Lower lobe of right lung (tissue), 2 donors: Measurements from ENCODE around the gene ACAD9. TPM values are rescaled to one million over a fixed set of nuclear protein-coding genes. Genes with fewer than 3 reads are reported as not detected.

Source experiments
- ATAC-seq, 2 donors: fragments of 200-7000 bp; cut with Tn5 transposase; one replicate each; pipeline ENCODE4 v1.9.1; 2020 to 2022; ENCODE audit warnings: mild to moderate bottlenecking in 2 of 2, moderate library complexity in 2 of 2
- DNase-seq: peaks from one replicate; pipeline ENCODE4 v3.0.0-alpha.2; 2020
- H3K27ac ChIP-seq: fragments of 200-600 bp; one replicate; pipeline ENCODE4 v1.8.0; 2022
- H3K27me3 ChIP-seq: fragments of 200-600 bp; one replicate; pipeline ENCODE4 v1.8.0; 2022; ENCODE audit warnings: low read depth
- H3K36me3 ChIP-seq: fragments of 200-600 bp; one replicate; pipeline ENCODE4 v1.8.0; 2022; ENCODE audit warnings: mild to moderate bottlenecking
- H3K4me1 ChIP-seq: fragments of 200-600 bp; one replicate; pipeline ENCODE4 v1.8.0; 2022
- H3K4me3 ChIP-seq: fragments of 200-600 bp; one replicate; pipeline ENCODE4 v1.8.0; 2022; ENCODE audit warnings: mild to moderate bottlenecking
- H3K9me3 ChIP-seq: fragments of 200-600 bp; one replicate; pipeline ENCODE4 v1.8.0; 2022
- intact Hi-C: fragments of 100-400 bp; cut with DNase I; formaldehyde crosslinking; loops from one replicate; pipeline ENCODE4 v1.11.0; 2022
- total RNA-seq: library from RNA; stranded (reverse); fragmentation: NEBNext Ultra II Directional; extraction: Animal tissue kit (Norgen Biotek cat#: 25700); gene quantifications from one replicate; pipeline ENCODE4 v1.2.1, GENCODE V29; 2021
- TF ChIP-seq, protein P1 (sequence below): fragments of 200-600 bp; IDR thresholded peaks from one replicate; pipeline ENCODE4 v1.8.0; 2022; ENCODE audit warnings: antibody characterized with exemption, mild to moderate bottlenecking
- donor health status: DM: no; HTN: yes; CAD: no; lungs with severe emphysema.

The ACAD9 gene
- total RNA-seq, 1 donor from 2014 or later, result 38.0 TPM

GRCh38 chr3:128867200-128868125 is 12.0 kb upstream of the ACAD9 start:
- no peak for ATAC-seq
- TF ChIP-seq, protein P1, sequence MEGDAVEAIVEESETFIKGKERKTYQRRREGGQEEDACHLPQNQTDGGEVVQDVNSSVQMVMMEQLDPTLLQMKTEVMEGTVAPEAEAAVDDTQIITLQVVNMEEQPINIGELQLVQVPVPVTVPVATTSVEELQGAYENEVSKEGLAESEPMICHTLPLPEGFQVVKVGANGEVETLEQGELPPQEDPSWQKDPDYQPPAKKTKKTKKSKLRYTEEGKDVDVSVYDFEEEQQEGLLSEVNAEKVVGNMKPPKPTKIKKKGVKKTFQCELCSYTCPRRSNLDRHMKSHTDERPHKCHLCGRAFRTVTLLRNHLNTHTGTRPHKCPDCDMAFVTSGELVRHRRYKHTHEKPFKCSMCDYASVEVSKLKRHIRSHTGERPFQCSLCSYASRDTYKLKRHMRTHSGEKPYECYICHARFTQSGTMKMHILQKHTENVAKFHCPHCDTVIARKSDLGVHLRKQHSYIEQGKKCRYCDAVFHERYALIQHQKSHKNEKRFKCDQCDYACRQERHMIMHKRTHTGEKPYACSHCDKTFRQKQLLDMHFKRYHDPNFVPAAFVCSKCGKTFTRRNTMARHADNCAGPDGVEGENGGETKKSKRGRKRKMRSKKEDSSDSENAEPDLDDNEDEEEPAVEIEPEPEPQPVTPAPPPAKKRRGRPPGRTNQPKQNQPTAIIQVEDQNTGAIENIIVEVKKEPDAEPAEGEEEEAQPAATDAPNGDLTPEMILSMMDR, result no peak
- Histone ChIP-seq H3K36me3 (no peaks in the 10 kb centered on the region), H3K27me3 (no peaks in the 10 kb centered on the region), H3K4me3 (no peak overlapping the region), H3K4me1 (peaks cover 5% of the 10 kb centered on the region), H3K27ac (no peak overlapping the region), H3K9me3 (no peaks in the 10 kb centered on the region)
- DNase-seq, result no peak
- intact Hi-C loops, result no loop called here

DNA sequence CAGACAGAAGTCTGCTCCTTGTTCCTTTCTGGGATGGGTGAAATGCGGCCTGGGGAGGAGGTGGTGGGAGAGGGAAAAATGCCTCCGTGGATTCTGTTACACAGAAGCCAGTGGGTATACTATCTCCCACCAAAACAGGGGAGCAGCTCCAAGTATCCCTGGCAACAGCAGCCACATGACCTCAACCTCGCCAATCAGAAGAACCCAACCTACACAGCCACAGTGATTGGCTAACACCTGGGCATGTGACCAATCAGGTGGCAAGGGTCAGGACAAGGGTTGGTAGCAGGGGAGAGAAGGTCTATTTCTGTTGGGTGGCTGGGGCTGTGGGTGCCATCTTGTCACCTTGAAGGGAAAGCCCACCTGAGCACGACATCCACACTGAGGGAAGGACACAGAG is 9.1 kb upstream of the ACAD9 start:
- TF ChIP-seq, protein P1, result no peak
- H3K27me3 ChIP-seq, result no peaks in the 10 kb centered on the region
- DNase-seq (no peak), ATAC-seq (no peak)
- H3K27ac ChIP-seq, result no peak overlapping the region
- no peak overlapping the region for H3K4me3 ChIP-seq
- no peaks in the 10 kb centered on the region for H3K9me3 ChIP-seq
- no peaks in the 10 kb centered on the region for H3K36me3 ChIP-seq
- no peaks in the 10 kb centered on the region for H3K4me1 ChIP-seq
- intact Hi-C loops, result no loop called here

GRCh38 chr3:128872282-128872681 is 7.1 kb upstream of the ACAD9 start:
- DNase-seq (no peak), ATAC-seq (no peak)
- H3K4me3 ChIP-seq, result no peak overlapping the region
- no peaks in the 10 kb centered on the region for H3K9me3 ChIP-seq
- intact Hi-C loops, result no loop called here
- TF ChIP-seq, protein P1, result no peak
- no peak overlapping the region for H3K27ac ChIP-seq
- no peaks in the 10 kb centered on the region for H3K4me1 ChIP-seq
- no peaks in the 10 kb centered on the region for H3K27me3 ChIP-seq
- H3K36me3 ChIP-seq, result no peaks in the 10 kb centered on the region

GRCh38 chr3:128872744-128873143 is 6.7 kb upstream of the ACAD9 start:
- H3K9me3 ChIP-seq, result no peaks in the 10 kb centered on the region
- no peaks in the 10 kb centered on the region for H3K36me3 ChIP-seq
- no peaks in the 10 kb centered on the region for H3K27me3 ChIP-seq
- intact Hi-C loops, result no loop called here
- no peak overlapping the region for H3K27ac ChIP-seq
- ATAC-seq (no peak), DNase-seq (no peak)
- TF ChIP-seq, protein P1, result no peak
- H3K4me3 ChIP-seq, result no peak overlapping the region
- peaks cover 3% of the 10 kb centered on the region for H3K4me1 ChIP-seq

GRCh38 chr3:128873244-128874022 is 6.0 kb upstream of the ACAD9 start:
- no peak for ATAC-seq
- no peaks in the 10 kb centered on the region for H3K36me3 ChIP-seq

More at GRCh38 chr3:128873244-128874022, 6.0 kb upstream of the ACAD9 start:
- Histone ChIP-seq H3K9me3 (no peaks in the 10 kb centered on the region), H3K27me3 (no peaks in the 10 kb centered on the region), H3K4me1 (peaks cover 10% of the 10 kb centered on the region), H3K4me3 (no peak overlapping the region), H3K27ac (no peak overlapping the region)
- intact Hi-C loops, result no loop called here
- DNase-seq, result no peak
- TF ChIP-seq, protein P1, result no peak
